ENCODE data around the gene KAZN.
"Not testable (repeated sequence)": the region's sequence is repeated elsewhere in the genome, so short reads cannot be mapped to it uniquely, and the experiment has no call there.

The KAZN gene

DNA sequence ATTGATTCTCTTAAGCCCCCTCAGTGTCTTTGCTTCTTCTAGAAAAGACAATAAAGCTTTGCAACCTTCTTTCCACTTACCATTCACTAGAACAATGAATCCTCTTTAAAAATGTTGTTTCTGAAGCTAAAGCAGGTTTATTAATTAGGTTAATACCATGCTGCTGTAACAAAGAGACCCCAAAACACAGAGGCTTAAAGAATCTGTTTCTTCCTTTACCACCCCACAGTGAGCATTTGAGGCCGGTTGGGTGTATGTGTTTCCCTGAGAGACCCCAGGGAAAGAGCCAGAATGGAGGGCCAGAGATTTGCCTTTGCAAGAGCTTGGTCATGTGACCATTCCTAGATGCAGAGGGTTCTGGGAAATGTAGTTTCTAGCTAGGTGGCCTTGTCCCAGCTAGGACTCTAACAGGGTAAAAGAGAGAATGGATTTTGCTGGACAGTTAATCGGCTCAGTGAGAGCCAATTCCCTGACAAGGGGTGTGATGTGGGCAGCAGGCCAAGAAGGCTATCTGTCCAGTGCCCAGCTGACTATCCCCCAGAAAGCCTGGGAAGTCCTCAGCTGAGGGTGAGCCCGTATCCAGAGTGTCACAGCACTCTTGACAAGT, 363.3 kb downstream of the KAZN start:
- no peak overlapping the region for H3K4me3 ChIP-seq (ENCODE audit: low read length in 2 of 2)
- H3K9ac ChIP-seq (ENCODE audit: low read depth in 1 of 2, low read length in 2 of 2), result no peak overlapping the region
- H3K4me1 ChIP-seq (ENCODE audit: control insufficient read depth in 2 of 2, insufficient read depth in 2 of 2, low read length in 2 of 2), result no peaks in the 10 kb centered on the region
- no peaks in the 10 kb centered on the region for H3K9me3 ChIP-seq (ENCODE audit: control insufficient read depth in 2 of 2, low read length in 2 of 2)
- no peaks in the 10 kb centered on the region for H3K27me3 ChIP-seq (ENCODE audit: control insufficient read depth in 2 of 2, insufficient read depth in 2 of 2, low read length in 2 of 2)
- no peak overlapping the region for H3K27ac ChIP-seq (ENCODE audit: low read depth in 2 of 2, low read length in 2 of 2)
- H3K36me3 ChIP-seq (ENCODE audit: control insufficient read depth in 2 of 2, insufficient read depth in 2 of 2, low read length in 2 of 2), result no peaks in the 10 kb centered on the region

DNA sequence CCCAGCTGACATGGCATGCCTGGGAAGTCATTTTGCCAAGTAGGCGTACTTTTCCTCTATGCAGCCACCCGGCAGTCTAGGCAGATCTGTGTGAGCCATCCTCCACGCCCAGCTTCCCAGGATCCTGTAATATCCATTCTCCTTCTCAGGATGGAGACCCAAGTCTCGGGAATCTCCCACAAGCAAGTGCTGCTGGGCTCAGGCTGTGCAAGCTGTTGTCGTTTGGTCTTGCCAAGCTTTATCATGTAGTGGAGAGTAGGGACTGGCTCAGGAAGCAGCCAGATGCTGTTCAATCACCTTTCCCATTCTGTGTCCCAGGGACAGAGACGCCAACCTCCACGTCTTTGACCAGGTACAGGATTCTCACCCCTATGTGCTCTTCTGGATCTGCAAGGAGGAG, 363.9 kb downstream of the KAZN start:
- no peak overlapping the region for H3K9ac ChIP-seq (ENCODE audit: low read depth in 1 of 2, low read length in 2 of 2)
- H3K27ac ChIP-seq (ENCODE audit: low read depth in 2 of 2, low read length in 2 of 2), result no peak overlapping the region

DNA sequence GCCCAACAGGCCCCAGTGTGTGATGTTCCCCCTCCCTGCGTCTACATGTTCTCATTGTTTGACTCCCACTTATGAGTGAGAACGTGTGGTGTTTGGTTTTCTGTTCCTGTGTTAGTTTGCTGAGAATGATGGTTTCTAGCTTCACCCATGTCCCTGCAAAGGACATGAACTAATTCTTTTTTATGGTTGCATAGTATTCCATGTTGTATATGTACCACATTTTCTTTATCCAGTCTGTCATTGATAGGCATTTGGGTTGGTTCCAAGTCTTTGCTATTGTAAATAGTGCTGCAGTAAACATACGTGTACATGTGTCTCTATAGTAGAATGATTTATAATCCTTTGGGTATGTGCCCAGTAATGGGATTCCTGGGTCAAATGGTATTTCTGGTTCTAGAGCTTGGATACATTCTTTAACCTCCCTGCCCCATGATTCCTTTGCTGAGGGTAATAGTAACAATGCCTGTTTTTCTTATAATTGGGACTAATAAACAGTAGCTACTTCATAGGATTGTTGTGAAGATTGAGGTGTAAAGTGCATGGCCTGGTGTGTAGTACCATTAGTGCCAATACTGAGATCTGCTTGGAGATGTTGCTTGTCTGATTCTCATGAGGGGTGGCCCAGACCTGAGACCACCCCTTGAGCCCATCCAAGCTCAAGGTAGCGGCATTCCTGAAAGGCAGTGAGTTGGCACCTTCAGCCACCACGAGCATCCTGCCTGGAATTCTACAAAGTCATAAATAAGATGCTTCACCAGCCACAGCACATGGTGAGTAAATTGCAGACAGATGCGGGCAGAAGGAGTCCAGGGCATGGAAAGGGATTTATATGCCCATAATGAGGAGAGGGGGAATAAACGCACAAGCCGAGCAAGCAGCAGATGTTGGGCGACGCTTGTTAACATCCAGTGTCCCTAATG, 365.6 kb downstream of the KAZN start:
- H3K9me3 ChIP-seq (ENCODE audit: control insufficient read depth in 2 of 2, low read length in 2 of 2); H3K27ac ChIP-seq (ENCODE audit: low read depth in 2 of 2, low read length in 2 of 2); H3K4me3 ChIP-seq (ENCODE audit: low read length in 2 of 2); H3K36me3 ChIP-seq (ENCODE audit: control insufficient read depth in 2 of 2, insufficient read depth in 2 of 2, low read length in 2 of 2); H3K27me3 ChIP-seq (ENCODE audit: control insufficient read depth in 2 of 2, insufficient read depth in 2 of 2, low read length in 2 of 2); H3K9ac ChIP-seq (ENCODE audit: low read depth in 1 of 2, low read length in 2 of 2); H3K4me1 ChIP-seq (ENCODE audit: control insufficient read depth in 2 of 2, insufficient read depth in 2 of 2, low read length in 2 of 2): not testable (repeated sequence)

More for the DNA sequence above, 363.9 kb downstream of the KAZN start:
- H3K27me3 ChIP-seq (ENCODE audit: control insufficient read depth in 2 of 2, insufficient read depth in 2 of 2, low read length in 2 of 2), result peaks cover 0 to 2% of the 10 kb centered on the region in 2 donors
- H3K4me1 ChIP-seq (ENCODE audit: control insufficient read depth in 2 of 2, insufficient read depth in 2 of 2, low read length in 2 of 2), result no peaks in the 10 kb centered on the region
- H3K36me3 ChIP-seq (ENCODE audit: control insufficient read depth in 2 of 2, insufficient read depth in 2 of 2, low read length in 2 of 2), result no peaks in the 10 kb centered on the region
- no peak overlapping the region for H3K4me3 ChIP-seq (ENCODE audit: low read length in 2 of 2)
- H3K9me3 ChIP-seq (ENCODE audit: control insufficient read depth in 2 of 2, low read length in 2 of 2), result no peaks in the 10 kb centered on the region

DNA sequence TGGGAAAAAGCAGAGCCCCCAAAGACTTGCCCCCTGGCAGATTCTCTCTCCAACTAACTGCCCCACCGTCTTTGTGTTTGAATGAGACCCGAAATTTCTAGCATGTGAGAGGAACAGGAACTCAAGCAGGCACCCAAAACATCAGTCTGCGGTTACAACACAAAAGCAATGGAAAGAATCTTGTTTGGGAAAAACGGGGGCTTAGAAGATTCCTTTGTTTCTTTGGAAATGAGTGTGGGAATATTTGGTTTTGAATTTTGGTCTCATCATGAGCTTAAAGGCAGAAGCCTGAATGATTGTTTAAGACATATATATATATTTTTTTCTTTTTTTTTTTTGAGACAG, 366.2 kb downstream of the KAZN start:
- Histone ChIP-seq H3K27ac (ENCODE audit: low read depth in 2 of 2, low read length in 2 of 2) (no peak overlapping the region), H3K4me1 (ENCODE audit: control insufficient read depth in 2 of 2, insufficient read depth in 2 of 2, low read length in 2 of 2) (no peaks in the 10 kb centered on the region)

DNA sequence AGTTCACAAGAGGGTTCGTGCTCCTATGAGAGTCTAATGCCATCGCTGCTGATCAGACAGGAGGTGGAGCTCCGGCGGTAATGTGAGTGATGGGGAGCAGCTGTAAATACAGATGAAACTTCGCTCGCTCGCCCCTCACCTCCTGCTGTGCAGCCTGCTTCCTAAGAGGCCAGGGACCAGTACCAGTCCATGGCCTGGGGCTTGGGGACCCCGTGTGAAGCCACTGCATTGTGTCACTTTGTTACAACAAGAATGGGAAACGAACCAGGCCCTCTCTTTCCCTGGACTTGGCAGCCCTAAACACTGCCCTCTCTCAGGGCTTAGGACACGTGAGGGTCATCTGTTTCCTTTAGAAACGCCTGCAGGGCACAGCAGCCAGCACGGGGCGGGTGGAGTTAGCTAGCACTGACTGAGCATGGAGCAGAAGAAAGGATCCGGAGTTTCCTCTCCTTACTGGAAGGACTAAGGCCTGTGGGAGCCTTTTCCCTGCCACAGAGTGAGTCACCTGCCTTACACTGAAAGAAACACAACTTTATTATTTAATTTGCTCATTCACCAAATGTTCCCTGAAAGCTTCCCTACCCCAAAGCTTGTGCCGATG, 369.9 kb downstream of the KAZN start:
- Histone ChIP-seq H3K4me1 (ENCODE audit: control insufficient read depth in 2 of 2, insufficient read depth in 2 of 2, low read length in 2 of 2) (peaks cover 2 to 4% of the 10 kb centered on the region in 2 donors), H3K27ac (ENCODE audit: low read depth in 2 of 2, low read length in 2 of 2) (no peak overlapping the region), H3K4me3 (ENCODE audit: low read length in 2 of 2) (no peak overlapping the region), H3K36me3 (ENCODE audit: control insufficient read depth in 2 of 2, insufficient read depth in 2 of 2, low read length in 2 of 2) (no peaks in the 10 kb centered on the region), H3K9me3 (ENCODE audit: control insufficient read depth in 2 of 2, low read length in 2 of 2) (no peaks in the 10 kb centered on the region), H3K27me3 (ENCODE audit: control insufficient read depth in 2 of 2, insufficient read depth in 2 of 2, low read length in 2 of 2) (peaks cover 0 to 2% of the 10 kb centered on the region in 2 donors), H3K9ac (ENCODE audit: low read depth in 1 of 2, low read length in 2 of 2) (no peak overlapping the region)

More for the DNA sequence above, 366.2 kb downstream of the KAZN start:
- H3K4me3 ChIP-seq (ENCODE audit: low read length in 2 of 2), result no peak overlapping the region
- H3K36me3 ChIP-seq (ENCODE audit: control insufficient read depth in 2 of 2, insufficient read depth in 2 of 2, low read length in 2 of 2), result no peaks in the 10 kb centered on the region
- no peak overlapping the region for H3K9ac ChIP-seq (ENCODE audit: low read depth in 1 of 2, low read length in 2 of 2)
- H3K27me3 ChIP-seq (ENCODE audit: control insufficient read depth in 2 of 2, insufficient read depth in 2 of 2, low read length in 2 of 2), result peaks cover 0 to 2% of the 10 kb centered on the region in 2 donors
- H3K9me3 ChIP-seq (ENCODE audit: control insufficient read depth in 2 of 2, low read length in 2 of 2), result no peaks in the 10 kb centered on the region

DNA sequence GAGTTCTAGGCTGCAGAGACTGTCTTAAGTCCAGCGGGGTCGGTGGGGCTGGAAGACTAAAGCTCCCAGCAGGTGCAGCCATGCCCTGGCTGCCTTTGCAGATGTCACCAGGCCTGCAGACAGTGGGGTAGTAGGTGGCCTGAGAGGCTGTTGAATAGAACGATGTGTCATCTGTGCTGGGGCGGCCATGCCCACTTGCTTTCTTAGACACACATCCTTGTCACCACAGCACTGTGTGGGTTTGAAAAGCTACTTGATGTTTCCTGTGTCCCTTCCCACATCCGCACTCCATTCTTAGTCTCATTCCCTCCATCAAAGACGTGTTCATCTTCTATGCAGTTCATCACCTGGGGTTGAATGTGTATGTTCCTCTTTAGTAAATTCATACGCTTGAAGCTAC, 370.5 kb downstream of the KAZN start:
- Histone ChIP-seq H3K27ac (ENCODE audit: low read depth in 2 of 2, low read length in 2 of 2) (no peak overlapping the region), H3K9me3 (ENCODE audit: control insufficient read depth in 2 of 2, low read length in 2 of 2) (no peaks in the 10 kb centered on the region)

DNA sequence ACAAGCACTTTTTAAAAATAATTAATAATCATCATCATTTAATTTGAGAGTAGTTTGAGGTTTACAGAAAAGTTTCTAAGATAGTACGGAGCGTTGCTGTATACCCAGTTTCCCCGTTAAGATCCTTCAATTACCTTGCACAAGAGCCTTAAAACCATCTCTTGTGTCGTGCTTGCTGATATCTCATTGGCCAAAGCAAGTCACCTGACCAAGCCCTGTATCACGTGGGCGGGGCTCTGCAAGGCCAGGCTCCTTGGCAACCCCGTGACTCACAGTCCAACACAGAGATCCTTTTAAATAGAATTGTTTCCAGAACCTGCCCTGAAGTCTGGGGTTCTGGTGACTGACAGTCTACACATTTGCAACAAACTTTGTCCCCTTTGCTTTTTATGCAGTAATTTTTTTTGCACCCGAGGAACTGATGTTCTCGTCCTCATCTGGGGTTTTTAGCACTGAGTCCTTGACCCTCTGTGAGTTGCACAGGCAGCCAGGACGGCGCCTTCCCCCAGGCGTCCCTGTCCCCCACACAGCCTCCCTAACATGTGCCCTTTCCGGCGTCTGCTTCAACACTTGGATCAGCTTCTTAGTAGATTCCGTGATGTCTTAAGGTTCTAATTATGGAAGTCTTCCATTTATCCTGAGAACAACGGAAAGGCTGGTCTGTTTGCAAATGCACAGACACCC, 371.8 kb downstream of the KAZN start:
- Histone ChIP-seq H3K4me1 (ENCODE audit: control insufficient read depth in 2 of 2, insufficient read depth in 2 of 2, low read length in 2 of 2) (peaks cover 2 to 4% of the 10 kb centered on the region in 2 donors), H3K4me3 (ENCODE audit: low read length in 2 of 2) (no peak overlapping the region), H3K36me3 (ENCODE audit: control insufficient read depth in 2 of 2, insufficient read depth in 2 of 2, low read length in 2 of 2) (no peaks in the 10 kb centered on the region), H3K9me3 (ENCODE audit: control insufficient read depth in 2 of 2, low read length in 2 of 2) (no peaks in the 10 kb centered on the region), H3K27me3 (ENCODE audit: control insufficient read depth in 2 of 2, insufficient read depth in 2 of 2, low read length in 2 of 2) (peaks cover 0 to 2% of the 10 kb centered on the region in 2 donors), H3K9ac (ENCODE audit: low read depth in 1 of 2, low read length in 2 of 2) (no peak overlapping the region), H3K27ac (ENCODE audit: low read depth in 2 of 2, low read length in 2 of 2) (no peak overlapping the region)

More for the DNA sequence above, 370.5 kb downstream of the KAZN start:
- H3K9ac ChIP-seq (ENCODE audit: low read depth in 1 of 2, low read length in 2 of 2), result no peak overlapping the region
- H3K4me1 ChIP-seq (ENCODE audit: control insufficient read depth in 2 of 2, insufficient read depth in 2 of 2, low read length in 2 of 2), result peaks cover 2 to 4% of the 10 kb centered on the region in 2 donors
- H3K36me3 ChIP-seq (ENCODE audit: control insufficient read depth in 2 of 2, insufficient read depth in 2 of 2, low read length in 2 of 2), result no peaks in the 10 kb centered on the region
- no peak overlapping the region for H3K4me3 ChIP-seq (ENCODE audit: low read length in 2 of 2)
- peaks cover 0 to 2% of the 10 kb centered on the region in 2 donors for H3K27me3 ChIP-seq (ENCODE audit: control insufficient read depth in 2 of 2, insufficient read depth in 2 of 2, low read length in 2 of 2)

DNA sequence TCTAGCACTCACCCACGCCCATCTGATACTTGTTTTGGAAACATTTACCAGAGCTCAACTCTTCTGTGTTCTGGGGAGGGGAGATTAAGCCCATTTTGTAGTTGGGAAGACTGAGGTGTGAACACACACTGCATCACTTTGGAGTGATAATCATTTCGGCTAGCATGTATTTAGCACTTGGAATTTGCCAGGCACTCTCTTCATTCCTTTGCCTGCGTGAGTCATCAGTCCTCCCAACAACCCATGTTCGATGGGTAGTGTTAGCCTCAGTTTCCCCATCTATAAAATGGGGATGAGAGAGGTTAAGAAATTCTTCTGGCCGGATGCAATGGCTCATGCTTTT, 372.3 kb downstream of the KAZN start:
- H3K36me3 ChIP-seq (ENCODE audit: control insufficient read depth in 2 of 2, insufficient read depth in 2 of 2, low read length in 2 of 2), result no peaks in the 10 kb centered on the region
- no peak overlapping the region for H3K27ac ChIP-seq (ENCODE audit: low read depth in 2 of 2, low read length in 2 of 2)

DNA sequence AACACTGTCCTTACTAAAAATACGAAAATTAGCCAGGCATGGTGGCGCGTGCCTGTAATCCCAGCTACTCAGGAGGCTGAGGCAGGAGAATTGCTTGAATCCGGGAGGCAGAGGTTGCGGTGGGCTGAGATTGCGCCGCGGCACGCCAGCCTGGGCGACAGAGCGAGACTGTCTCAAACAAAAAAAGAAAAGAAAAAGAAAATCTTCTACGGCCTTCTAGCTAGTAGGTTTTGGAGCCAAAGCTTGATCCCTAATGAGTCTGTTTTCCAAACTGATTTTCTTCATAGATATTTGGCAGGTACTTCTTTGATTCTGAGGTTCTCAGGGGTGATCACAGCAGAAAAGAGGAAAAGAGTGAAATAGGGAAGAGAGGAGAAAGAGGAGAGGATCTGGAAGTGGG, 372.7 kb downstream of the KAZN start:
- Histone ChIP-seq H3K9ac (ENCODE audit: low read depth in 1 of 2, low read length in 2 of 2) (no peak overlapping the region), H3K36me3 (ENCODE audit: control insufficient read depth in 2 of 2, insufficient read depth in 2 of 2, low read length in 2 of 2) (no peaks in the 10 kb centered on the region), H3K4me1 (ENCODE audit: control insufficient read depth in 2 of 2, insufficient read depth in 2 of 2, low read length in 2 of 2) (peaks cover 2 to 4% of the 10 kb centered on the region in 2 donors), H3K9me3 (ENCODE audit: control insufficient read depth in 2 of 2, low read length in 2 of 2) (no peaks in the 10 kb centered on the region), H3K27ac (ENCODE audit: low read depth in 2 of 2, low read length in 2 of 2) (no peak overlapping the region), H3K4me3 (ENCODE audit: low read length in 2 of 2) (no peak overlapping the region), H3K27me3 (ENCODE audit: control insufficient read depth in 2 of 2, insufficient read depth in 2 of 2, low read length in 2 of 2) (peaks cover 0 to 2% of the 10 kb centered on the region in 2 donors)

More for the DNA sequence above, 372.3 kb downstream of the KAZN start:
- no peak overlapping the region for H3K4me3 ChIP-seq (ENCODE audit: low read length in 2 of 2)
- H3K9me3 ChIP-seq (ENCODE audit: control insufficient read depth in 2 of 2, low read length in 2 of 2), result no peaks in the 10 kb centered on the region
- H3K4me1 ChIP-seq (ENCODE audit: control insufficient read depth in 2 of 2, insufficient read depth in 2 of 2, low read length in 2 of 2), result peaks cover 2 to 4% of the 10 kb centered on the region in 2 donors
- no peak overlapping the region for H3K9ac ChIP-seq (ENCODE audit: low read depth in 1 of 2, low read length in 2 of 2)
- peaks cover 0 to 2% of the 10 kb centered on the region in 2 donors for H3K27me3 ChIP-seq (ENCODE audit: control insufficient read depth in 2 of 2, insufficient read depth in 2 of 2, low read length in 2 of 2)

DNA sequence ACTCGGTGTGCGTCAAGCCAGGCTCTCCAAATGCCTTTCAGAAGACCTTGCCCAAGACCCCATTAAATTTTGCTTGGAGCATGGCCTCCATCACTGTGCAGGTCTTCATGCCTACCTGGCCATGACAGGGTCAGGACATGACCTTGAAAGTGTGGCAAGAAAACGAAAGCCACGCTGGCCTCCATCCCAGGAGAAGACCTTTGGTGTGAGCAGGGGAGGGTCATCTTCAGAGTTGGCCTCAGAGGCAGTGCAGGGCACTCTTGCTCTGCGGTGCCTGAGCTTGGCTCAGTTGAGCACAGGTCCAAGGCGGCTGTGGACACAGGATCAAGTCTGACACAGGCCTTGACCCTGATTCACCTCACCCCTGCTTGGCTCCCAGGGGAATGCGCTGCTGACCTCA, 373.6 kb downstream of the KAZN start:
- H3K9me3 ChIP-seq (ENCODE audit: control insufficient read depth in 2 of 2, low read length in 2 of 2), result no peaks in the 10 kb centered on the region
- peaks cover 2 to 4% of the 10 kb centered on the region in 2 donors for H3K4me1 ChIP-seq (ENCODE audit: control insufficient read depth in 2 of 2, insufficient read depth in 2 of 2, low read length in 2 of 2)
- H3K27me3 ChIP-seq (ENCODE audit: control insufficient read depth in 2 of 2, insufficient read depth in 2 of 2, low read length in 2 of 2), result peaks cover 0 to 2% of the 10 kb centered on the region in 2 donors
- no peak overlapping the region for H3K9ac ChIP-seq (ENCODE audit: low read depth in 1 of 2, low read length in 2 of 2)
- no peak overlapping the region for H3K4me3 ChIP-seq (ENCODE audit: low read length in 2 of 2)
- H3K36me3 ChIP-seq (ENCODE audit: control insufficient read depth in 2 of 2, insufficient read depth in 2 of 2, low read length in 2 of 2), result no peaks in the 10 kb centered on the region
- H3K27ac ChIP-seq (ENCODE audit: low read depth in 2 of 2, low read length in 2 of 2), result no peak overlapping the region
